Right lung (tissue), 5 donors: ENCODE measurements around the gene VAC14. TPM values are rescaled to one million over a fixed set of nuclear protein-coding genes. Genes with fewer than 3 reads are reported as not detected.

Source experiments
- DNase-seq, 2 donors: peaks; one replicate each; pipeline ENCODE4 v3.0.0-alpha.2; 2013
- polyA plus RNA-seq, 5 donors: library from polyadenylated mRNA; unstranded; fragments of 120-200 nt; gene quantifications; one replicate each; pipeline versions ENCODE4 v1.2.1 to v1.2.3, GENCODE V29; 2013; ENCODE audit warnings: inconsistent platforms in 1 of 5, low replicate concordance in 1 of 5; ENCODE audit not compliant: insufficient read length in 5 of 5, insufficient read depth in 1 of 5

The VAC14 gene
- polyA plus RNA-seq, 5 donors, result 21.7 to 30.8 (median 24.6) TPM

- peak; percentile 76 to 80 for DNase-seq
Measured at GRCh38 chr16:70788668-70789594, 12.0 kb downstream of the VAC14 start.

- DNase-seq, result no peak
Measured at GRCh38 chr16:70786020-70786755, 14.8 kb downstream of the VAC14 start.

- no peak for DNase-seq
Measured at GRCh38 chr16:70784692-70785555, 16.0 kb downstream of the VAC14 start.

GRCh38 chr16:70782237-70782636, 18.7 kb downstream of the VAC14 start:
- DNase-seq, result no peak

- DNase-seq, result no peak
Measured at GRCh38 chr16:70781800-70782199, 19.2 kb downstream of the VAC14 start.

GRCh38 chr16:70780546-70780945, 20.4 kb downstream of the VAC14 start:
- no peak for DNase-seq

GRCh38 chr16:70779361-70779760, 21.6 kb downstream of the VAC14 start:
- no peak for DNase-seq

GRCh38 chr16:70778901-70779309, 22.1 kb downstream of the VAC14 start:
- DNase-seq, result peak; percentile 79 to 88

- no peak for DNase-seq
Measured at GRCh38 chr16:70777973-70778406, 23.0 kb downstream of the VAC14 start.

- DNase-seq, result no peak
Measured at GRCh38 chr16:70777496-70777895, 23.5 kb downstream of the VAC14 start.

GRCh38 chr16:70775399-70775798, 25.6 kb downstream of the VAC14 start:
- DNase-seq, result no peak

GRCh38 chr16:70774261-70774660, 26.7 kb downstream of the VAC14 start:
- DNase-seq, result no peak

- no peak for DNase-seq
Measured at GRCh38 chr16:70772493-70772892, 28.5 kb downstream of the VAC14 start.

- DNase-seq, result peak in 1 of 2 donors; percentile 35
Measured at GRCh38 chr16:70770626-70771552, 30.1 kb downstream of the VAC14 start.

- no peak for DNase-seq
Measured at GRCh38 chr16:70770291-70770625, 30.7 kb downstream of the VAC14 start.

- DNase-seq, result no peak
Measured at GRCh38 chr16:70769761-70770160, 31.2 kb downstream of the VAC14 start.

- no peak for DNase-seq
Measured at GRCh38 chr16:70769131-70769530, 31.8 kb downstream of the VAC14 start.

GRCh38 chr16:70768203-70768580, 32.8 kb downstream of the VAC14 start:
- no peak for DNase-seq

- DNase-seq, result no peak
Measured at GRCh38 chr16:70767377-70768202, 33.4 kb downstream of the VAC14 start.

GRCh38 chr16:70766658-70767057, 34.3 kb downstream of the VAC14 start:
- no peak for DNase-seq
